HepG2 (cell line): ENCODE data around the gene SMCO4. TPM values are rescaled to one million over a fixed set of nuclear protein-coding genes. Genes with fewer than 3 reads are reported as not detected.

Source experiments
- HMG20A ChIP-seq: IDR thresholded peaks from 2 replicates; pipeline ENCODE4 v1.6.1; 2016; ENCODE audit warnings: borderline replicate concordance
- HNRNPL ChIP-seq: fragments of 200-400 bp; formaldehyde crosslinking; IDR thresholded peaks from 2 replicates; pipeline ENCODE4 v1.6.1; 2017; ENCODE audit warnings: mild to moderate bottlenecking, low read depth, low read length
- HOXA3 ChIP-seq: sonication (generic); formaldehyde crosslinking; IDR thresholded peaks from 2 replicates; pipeline ENCODE4 v1.5.0; 2020; ENCODE audit warnings: missing genetic modification reagents
- KDM5A ChIP-seq: fragments of 200-600 bp; sonication (generic); IDR thresholded peaks from 2 replicates; pipeline ENCODE4 v1.7.0; 2018; ENCODE audit warnings: antibody characterized with exemption, mild to moderate bottlenecking, low read length, borderline replicate concordance
- PTBP1 ChIP-seq: fragments of 200-400 bp; formaldehyde crosslinking; IDR thresholded peaks from 2 replicates; pipeline ENCODE4 v1.6.1; 2018; ENCODE audit warnings: low read length, low read depth; ENCODE audit not compliant: poor library complexity, severe bottlenecking
- RAD21 ChIP-seq: fragments of 450-650 bp; formaldehyde crosslinking; IDR thresholded peaks from 2 replicates; pipeline ENCODE4 v1.5.0; 2020; ENCODE audit warnings: mild to moderate bottlenecking
- RCOR2 ChIP-seq: IDR thresholded peaks from 2 replicates; pipeline ENCODE4 v1.6.1; 2016; ENCODE audit warnings: missing biosample characterization, missing genetic modification reagents
- SETDB1 ChIP-seq: sonication (generic); formaldehyde crosslinking; IDR thresholded peaks from 2 replicates; pipeline ENCODE4 v1.5.1; 2020; ENCODE audit warnings: missing genetic modification reagents, mild to moderate bottlenecking, borderline replicate concordance
- SOX13 ChIP-seq, 3 experiments: fragments of 450-650 bp in 1 of 3; sonication (generic) in 1 of 3; formaldehyde crosslinking in 1 of 3; IDR thresholded peaks in 2 of 3; conservative IDR thresholded peaks in 1 of 3; 2 replicates each; pipeline versions ENCODE4 v1.5.0 to v1.6.1; 2016 to 2020; ENCODE audit warnings: antibody characterized with exemption in 1 of 3, mild to moderate bottlenecking in 1 of 3, missing compliant biosample characterization in 1 of 3, missing genetic modification reagents in 1 of 3, moderate library complexity in 1 of 3
- SRSF4 ChIP-seq: fragments of 200-400 bp; formaldehyde crosslinking; IDR thresholded peaks from one replicate; pipeline ENCODE4 v1.6.1; 2018; ENCODE audit warnings: mild to moderate bottlenecking, low read depth, low read length, moderate library complexity; ENCODE audit not compliant: poor library complexity, severe bottlenecking
- STAG1 ChIP-seq: sonication (generic); formaldehyde crosslinking; IDR thresholded peaks from 2 replicates; pipeline ENCODE4 v1.4.0; 2020; ENCODE audit warnings: missing genetic modification reagents
- TARDBP ChIP-seq: sonication (generic); formaldehyde crosslinking; IDR thresholded peaks from 2 replicates; pipeline ENCODE4 v1.8.0; 2022; ENCODE audit warnings: mild to moderate bottlenecking, missing genetic modification reagents
- ZBTB1 ChIP-seq: sonication (generic); formaldehyde crosslinking; IDR thresholded peaks from 2 replicates; pipeline ENCODE4 v1.4.0; 2020; ENCODE audit warnings: missing genetic modification reagents, borderline replicate concordance
- ZBTB21 ChIP-seq: sonication (generic); formaldehyde crosslinking; IDR thresholded peaks from 2 replicates; pipeline ENCODE4 v1.4.0; 2020; ENCODE audit warnings: missing genetic modification reagents
- ZNF468 ChIP-seq: sonication (generic); formaldehyde crosslinking; IDR thresholded peaks from 2 replicates; pipeline ENCODE4 v1.8.0; 2022; ENCODE audit warnings: mild to moderate bottlenecking, moderate library complexity, missing genetic modification reagents
- ZNF616 ChIP-seq: sonication (generic); formaldehyde crosslinking; IDR thresholded peaks from 2 replicates; pipeline ENCODE4 v1.5.0; 2020; ENCODE audit warnings: low read depth, mild to moderate bottlenecking, missing genetic modification reagents
- ZNF672 ChIP-seq: sonication (generic); formaldehyde crosslinking; IDR thresholded peaks from 2 replicates; pipeline ENCODE4 v1.8.1; 2022; ENCODE audit warnings: missing genetic modification reagents
- ZNF761 ChIP-seq: sonication (generic); formaldehyde crosslinking; conservative IDR thresholded peaks from 2 replicates; pipeline ENCODE4 v1.4.0; 2020; ENCODE audit warnings: mild to moderate bottlenecking, missing genetic modification reagents
- ZNF792 ChIP-seq: IDR thresholded peaks from 2 replicates; pipeline ENCODE4 v1.6.1; 2016
- polyA plus RNA-seq, 8 experiments: library from polyadenylated mRNA; depleted of rRNA in 3 of 8; stranded (reverse) in 7 of 8; unstranded in 1 of 8; fragments of >200 nt; fragmentation: Illumina TruSeq in 4 of 8; extraction: Trizol in 4 of 8; gene quantifications; 2 replicates each; pipeline versions ENCODE4 v1.2.1 to v1.2.3, GENCODE V29; 2011 to 2016; ENCODE audit warnings: low read depth in 4 of 8, missing spikeins in 1 of 8, mixed read lengths in 1 of 8; ENCODE audit not compliant: insufficient read depth in 1 of 8
- total RNA-seq, 5 experiments: library from RNA; depleted of rRNA; stranded (reverse); fragments of >200 nt; fragmentation: Illumina TruSeq; extraction: Trizol; gene quantifications; 2 replicates each; pipeline ENCODE4 v1.2.3, GENCODE V29; 2016; ENCODE audit warnings: low read depth in 1 of 5
- TF ChIP-seq, protein P1 (sequence below): sonication (generic); formaldehyde crosslinking; IDR thresholded peaks from 2 replicates; pipeline ENCODE4 v1.4.0; 2020; ENCODE audit warnings: missing genetic modification reagents
- TF ChIP-seq, protein P2 (sequence below): sonication (generic); formaldehyde crosslinking; IDR thresholded peaks from 2 replicates; pipeline ENCODE4 v1.8.1; 2023; ENCODE audit warnings: mild to moderate bottlenecking, missing genetic modification reagents, borderline replicate concordance
- TF ChIP-seq, protein P3 (sequence below): sonication (generic); formaldehyde crosslinking; IDR thresholded peaks from 2 replicates; pipeline ENCODE4 v1.4.0; 2020; ENCODE audit warnings: mild to moderate bottlenecking, missing genetic modification reagents
- TF ChIP-seq, protein P4 (sequence below): sonication (generic); formaldehyde crosslinking; IDR thresholded peaks from 2 replicates; pipeline ENCODE4 v1.5.0; 2020; ENCODE audit warnings: missing genetic modification reagents
- TF ChIP-seq, protein P5 (sequence below): sonication (generic); formaldehyde crosslinking; IDR thresholded peaks from 2 replicates; pipeline ENCODE4 v1.4.0; 2020; ENCODE audit warnings: mild to moderate bottlenecking, low read depth, missing genetic modification reagents

The SMCO4 gene
- total and polyA plus RNA-seq, 2 of the 13 experiments (the other 11 are each of a cell fraction or from before 2014, with no cell fraction given), result 10.6 to 28.5 TPM

DNA sequence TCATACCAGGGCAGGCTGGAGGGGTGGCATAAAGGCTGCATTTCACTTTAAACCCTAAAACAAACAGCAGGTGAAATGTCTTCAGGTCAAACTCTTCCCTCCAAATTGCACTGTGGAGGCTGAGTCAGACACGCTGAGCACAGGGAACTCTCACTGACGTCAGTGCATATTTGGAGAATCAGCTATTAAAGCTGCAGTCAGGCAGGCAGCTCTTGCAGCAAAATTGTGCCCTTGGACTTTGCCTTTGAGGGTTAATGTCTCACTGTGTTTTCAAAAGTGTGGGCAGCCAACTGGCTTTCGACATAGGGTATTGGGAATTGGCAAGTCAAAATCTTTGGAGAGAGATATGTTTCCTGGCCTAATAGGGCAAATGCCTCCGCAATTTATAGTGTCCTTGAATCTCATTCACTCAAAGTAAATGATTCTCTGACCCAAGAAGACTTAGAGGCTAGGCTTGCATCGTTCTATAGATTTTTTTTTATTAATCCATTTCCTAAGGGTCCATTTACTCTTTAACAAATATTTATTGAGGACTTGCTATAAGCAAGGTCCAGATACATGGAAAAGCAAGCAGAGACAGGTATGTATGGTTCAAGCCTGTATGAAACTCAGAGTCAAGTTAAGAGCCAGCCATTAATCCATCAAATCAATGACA is 27.7 kb upstream of the SMCO4 start (continued):
- TF ChIP-seq, protein P1, sequence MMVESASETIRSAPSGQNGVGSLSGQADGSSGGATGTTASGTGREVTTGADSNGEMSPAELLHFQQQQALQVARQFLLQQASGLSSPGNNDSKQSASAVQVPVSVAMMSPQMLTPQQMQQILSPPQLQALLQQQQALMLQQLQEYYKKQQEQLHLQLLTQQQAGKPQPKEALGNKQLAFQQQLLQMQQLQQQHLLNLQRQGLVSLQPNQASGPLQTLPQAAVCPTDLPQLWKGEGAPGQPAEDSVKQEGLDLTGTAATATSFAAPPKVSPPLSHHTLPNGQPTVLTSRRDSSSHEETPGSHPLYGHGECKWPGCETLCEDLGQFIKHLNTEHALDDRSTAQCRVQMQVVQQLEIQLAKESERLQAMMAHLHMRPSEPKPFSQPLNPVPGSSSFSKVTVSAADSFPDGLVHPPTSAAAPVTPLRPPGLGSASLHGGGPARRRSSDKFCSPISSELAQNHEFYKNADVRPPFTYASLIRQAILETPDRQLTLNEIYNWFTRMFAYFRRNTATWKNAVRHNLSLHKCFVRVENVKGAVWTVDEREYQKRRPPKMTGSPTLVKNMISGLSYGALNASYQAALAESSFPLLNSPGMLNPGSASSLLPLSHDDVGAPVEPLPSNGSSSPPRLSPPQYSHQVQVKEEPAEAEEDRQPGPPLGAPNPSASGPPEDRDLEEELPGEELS (CRISPR knock-in tag), result peak; percentile 69
- TF ChIP-seq KDM5A, result no peak
- TF ChIP-seq ZNF672, result no peak
- no peak for TF ChIP-seq ZNF792 (CRISPR knock-in tag)
- TF ChIP-seq SETDB1 (CRISPR knock-in tag), result no peak
- TF ChIP-seq, protein P2, sequence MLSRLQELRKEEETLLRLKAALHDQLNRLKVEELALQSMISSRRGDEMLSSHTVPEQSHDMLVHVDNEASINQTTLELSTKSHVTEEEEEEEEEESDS (CRISPR knock-in tag), result no peak
- TF ChIP-seq, protein P3, sequence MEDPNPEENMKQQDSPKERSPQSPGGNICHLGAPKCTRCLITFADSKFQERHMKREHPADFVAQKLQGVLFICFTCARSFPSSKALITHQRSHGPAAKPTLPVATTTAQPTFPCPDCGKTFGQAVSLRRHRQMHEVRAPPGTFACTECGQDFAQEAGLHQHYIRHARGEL (CRISPR knock-in tag), result no peak
- no peak for TF ChIP-seq PTBP1
- no peak for TF ChIP-seq ZNF616
- TF ChIP-seq, protein P4, sequence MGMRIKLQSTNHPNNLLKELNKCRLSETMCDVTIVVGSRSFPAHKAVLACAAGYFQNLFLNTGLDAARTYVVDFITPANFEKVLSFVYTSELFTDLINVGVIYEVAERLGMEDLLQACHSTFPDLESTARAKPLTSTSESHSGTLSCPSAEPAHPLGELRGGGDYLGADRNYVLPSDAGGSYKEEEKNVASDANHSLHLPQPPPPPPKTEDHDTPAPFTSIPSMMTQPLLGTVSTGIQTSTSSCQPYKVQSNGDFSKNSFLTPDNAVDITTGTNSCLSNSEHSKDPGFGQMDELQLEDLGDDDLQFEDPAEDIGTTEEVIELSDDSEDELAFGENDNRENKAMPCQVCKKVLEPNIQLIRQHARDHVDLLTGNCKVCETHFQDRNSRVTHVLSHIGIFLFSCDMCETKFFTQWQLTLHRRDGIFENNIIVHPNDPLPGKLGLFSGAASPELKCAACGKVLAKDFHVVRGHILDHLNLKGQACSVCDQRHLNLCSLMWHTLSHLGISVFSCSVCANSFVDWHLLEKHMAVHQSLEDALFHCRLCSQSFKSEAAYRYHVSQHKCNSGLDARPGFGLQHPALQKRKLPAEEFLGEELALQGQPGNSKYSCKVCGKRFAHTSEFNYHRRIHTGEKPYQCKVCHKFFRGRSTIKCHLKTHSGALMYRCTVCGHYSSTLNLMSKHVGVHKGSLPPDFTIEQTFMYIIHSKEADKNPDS (CRISPR knock-in tag), result no peak
- TF ChIP-seq RAD21 (CRISPR knock-in tag), result no peak
- TF ChIP-seq STAG1 (CRISPR knock-in tag), result 0 out of 2 replicates have a peak, but pooled peaks have one; percentile 9
- TF ChIP-seq HOXA3, result peak; percentile 68; the same call in 1 of the 2 replicates
- TF ChIP-seq ZNF468 (CRISPR knock-in tag), result no peak
- no peak for TF ChIP-seq SOX13 (IDR thresholded peaks at IDR 0.05)
- peak in 1 of 2 experiments; percentile 67; a peak in 2 of 4 replicates for TF ChIP-seq SOX13 (CRISPR knock-in tag; conservative IDR thresholded peaks at IDR 0.05 in 1 of 2, IDR thresholded peaks at IDR 0.05 in 1 of 2)
- no peak for TF ChIP-seq ZBTB1 (CRISPR knock-in tag)
- no peak; the same call in 1 of the 2 replicates for TF ChIP-seq TARDBP (CRISPR knock-in tag)
- TF ChIP-seq, protein P5, sequence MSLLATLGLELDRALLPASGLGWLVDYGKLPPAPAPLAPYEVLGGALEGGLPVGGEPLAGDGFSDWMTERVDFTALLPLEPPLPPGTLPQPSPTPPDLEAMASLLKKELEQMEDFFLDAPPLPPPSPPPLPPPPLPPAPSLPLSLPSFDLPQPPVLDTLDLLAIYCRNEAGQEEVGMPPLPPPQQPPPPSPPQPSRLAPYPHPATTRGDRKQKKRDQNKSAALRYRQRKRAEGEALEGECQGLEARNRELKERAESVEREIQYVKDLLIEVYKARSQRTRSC, result no peak
- no peak for TF ChIP-seq SRSF4
- TF ChIP-seq HNRNPL, result no peak
- no peak for TF ChIP-seq ZNF761 (CRISPR knock-in tag)
- TF ChIP-seq RCOR2, result peak; percentile 90
- TF ChIP-seq HMG20A (CRISPR knock-in tag), result peak; percentile 82; the same call in 1 of the 2 replicates
- TF ChIP-seq ZBTB21 (CRISPR knock-in tag), result 0 out of 2 replicates have a peak, but pooled peaks have one; percentile 40
